ENCODE data around the gene TTC38. TPM values are rescaled to one million over a fixed set of nuclear protein-coding genes. Genes with fewer than 3 reads are reported as not detected.
A peak's percentile ranks its signal among the peaks of the same experiment; 100 is the strongest.

The TTC38 gene
- total RNA-seq, 1 donor from 2014 or later: 28.1 TPM

- Mint-ChIP-seq H3K9me3 (ENCODE audit: unreplicated experiment) (no peaks in the 10 kb centered on the region), H3K4me3 (ENCODE audit: unreplicated experiment) (no peak overlapping the region), H3K4me1 (ENCODE audit: unreplicated experiment) (no peaks in the 10 kb centered on the region), H3K27ac (ENCODE audit: unreplicated experiment) (no peak overlapping the region), H3K36me3 (ENCODE audit: unreplicated experiment) (peaks cover 3% of the 10 kb centered on the region), H3K27me3 (ENCODE audit: unreplicated experiment) (no peaks in the 10 kb centered on the region)
- DNase-seq (ENCODE audit: extremely low spot score, unreplicated experiment): no peak
- TF ChIP-seq CTCF (IDR thresholded peaks at IDR 0.05): no peak
Measured at GRCh38 chr22:46327691-46328465, 60.1 kb downstream of the TTC38 start.

- no peak overlapping the region for H3K27ac Mint-ChIP-seq (ENCODE audit: unreplicated experiment)
- H3K4me3 Mint-ChIP-seq (ENCODE audit: unreplicated experiment): no peak overlapping the region
- H3K27me3 Mint-ChIP-seq (ENCODE audit: unreplicated experiment): no peaks in the 10 kb centered on the region
- H3K9me3 Mint-ChIP-seq (ENCODE audit: unreplicated experiment): no peaks in the 10 kb centered on the region
- H3K36me3 Mint-ChIP-seq (ENCODE audit: unreplicated experiment): peaks cover 3% of the 10 kb centered on the region
- no peak for DNase-seq (ENCODE audit: extremely low spot score, unreplicated experiment)
- no peaks in the 10 kb centered on the region for H3K4me1 Mint-ChIP-seq (ENCODE audit: unreplicated experiment)
- TF ChIP-seq CTCF (IDR thresholded peaks at IDR 0.05): no peak
Measured at GRCh38 chr22:46328797-46329196, 61.0 kb downstream of the TTC38 start.

GRCh38 chr22:46329616-46330015, 61.8 kb downstream of the TTC38 start:
- Mint-ChIP-seq H3K4me1 (ENCODE audit: unreplicated experiment) (peaks cover 2% of the 10 kb centered on the region), H3K9me3 (ENCODE audit: unreplicated experiment) (no peaks in the 10 kb centered on the region), H3K27ac (ENCODE audit: unreplicated experiment) (no peak overlapping the region), H3K27me3 (ENCODE audit: unreplicated experiment) (no peaks in the 10 kb centered on the region), H3K36me3 (ENCODE audit: unreplicated experiment) (no peaks in the 10 kb centered on the region), H3K4me3 (ENCODE audit: unreplicated experiment) (no peak overlapping the region)
- no peak for DNase-seq (ENCODE audit: extremely low spot score, unreplicated experiment)
- no peak for TF ChIP-seq CTCF (IDR thresholded peaks at IDR 0.05)

- Mint-ChIP-seq H3K27me3 (ENCODE audit: unreplicated experiment) (no peaks in the 10 kb centered on the region), H3K27ac (ENCODE audit: unreplicated experiment) (no peak overlapping the region), H3K4me3 (ENCODE audit: unreplicated experiment) (no peak overlapping the region), H3K36me3 (ENCODE audit: unreplicated experiment) (no peaks in the 10 kb centered on the region), H3K9me3 (ENCODE audit: unreplicated experiment) (no peaks in the 10 kb centered on the region), H3K4me1 (ENCODE audit: unreplicated experiment) (peaks cover 4% of the 10 kb centered on the region)
- TF ChIP-seq CTCF (IDR thresholded peaks at IDR 0.05): no peak
- no peak for DNase-seq (ENCODE audit: extremely low spot score, unreplicated experiment)
Measured at GRCh38 chr22:46330426-46330825, 62.6 kb downstream of the TTC38 start.

- no peak for DNase-seq (ENCODE audit: extremely low spot score, unreplicated experiment)
- peaks cover 7% of the 10 kb centered on the region for H3K4me1 Mint-ChIP-seq (ENCODE audit: unreplicated experiment)
- no peak overlapping the region for H3K4me3 Mint-ChIP-seq (ENCODE audit: unreplicated experiment)
- TF ChIP-seq CTCF (IDR thresholded peaks at IDR 0.05): no peak
- H3K27ac Mint-ChIP-seq (ENCODE audit: unreplicated experiment): peak overlapping the region; percentile 44
- H3K36me3 Mint-ChIP-seq (ENCODE audit: unreplicated experiment): no peaks in the 10 kb centered on the region
- no peaks in the 10 kb centered on the region for H3K9me3 Mint-ChIP-seq (ENCODE audit: unreplicated experiment)
- H3K27me3 Mint-ChIP-seq (ENCODE audit: unreplicated experiment): no peaks in the 10 kb centered on the region
Measured at GRCh38 chr22:46331496-46331895, 63.7 kb downstream of the TTC38 start.

Measured in osteocyte (in vitro differentiated cells).